HG03520 (cell line): ENCODE measurements around the gene IFFO2.

Experiments
- ATAC-seq: cut with Tn5 transposase; IDR thresholded peaks from one replicate; pipeline ENCODE4 v1.9.1; 2021; ENCODE audit warnings: mild to moderate bottlenecking, moderate library complexity; ENCODE audit not compliant: unreplicated experiment

The IFFO2 gene

DNA sequence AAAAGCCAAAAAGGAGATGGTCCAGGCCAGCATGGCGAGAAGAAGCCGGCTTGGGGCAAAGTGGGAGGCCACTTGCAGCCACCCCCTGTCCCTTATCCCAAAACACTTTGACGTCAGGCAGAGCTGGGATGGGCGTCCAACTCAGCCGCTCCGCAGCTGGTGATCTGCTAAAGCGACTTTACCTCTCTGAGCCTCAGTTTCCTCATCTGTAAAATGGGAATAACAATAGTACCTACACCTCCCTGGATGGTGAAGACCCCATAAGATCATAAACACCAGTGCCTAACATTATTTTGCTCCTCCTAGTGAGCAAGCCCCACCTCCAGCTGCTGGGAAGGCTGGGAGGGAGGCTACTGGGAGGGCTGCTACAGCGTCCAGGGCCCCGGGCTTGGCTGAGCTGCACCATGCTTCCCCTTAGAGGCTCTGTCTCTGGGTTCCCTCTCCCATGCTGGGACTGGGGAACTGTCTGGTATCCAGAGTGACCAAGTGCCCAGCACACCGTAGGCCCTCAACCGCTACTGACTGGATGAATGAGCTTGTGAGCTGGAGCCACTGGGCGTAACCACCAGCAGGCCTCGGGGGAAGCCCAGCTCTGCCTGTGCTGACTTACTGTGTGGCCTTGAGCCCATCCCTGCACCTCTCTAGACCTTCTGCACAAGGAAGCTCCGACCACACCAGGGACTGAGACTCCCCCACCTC, 18.3 kb downstream of the IFFO2 start:
- no peak for ATAC-seq

DNA sequence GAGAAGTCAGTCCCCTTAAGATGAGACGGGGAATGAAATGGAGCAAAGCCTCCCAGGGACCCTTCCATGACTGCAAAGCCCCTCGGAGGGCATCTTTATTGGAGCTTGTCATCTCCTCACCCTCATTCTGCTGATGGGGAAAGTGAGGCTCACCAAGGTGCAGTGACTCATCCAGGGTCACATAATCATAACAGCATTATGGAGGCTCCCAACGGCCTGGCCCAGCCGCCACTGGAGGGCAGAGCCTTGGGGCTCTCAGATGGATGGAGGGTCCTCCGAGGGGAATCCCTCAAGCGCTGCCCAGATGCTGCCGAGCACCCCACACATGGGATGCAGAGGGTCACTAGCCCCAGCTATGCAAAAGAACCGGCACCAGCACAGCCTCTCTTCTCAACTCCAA, 18.9 kb downstream of the IFFO2 start:
- ATAC-seq = no peak

DNA sequence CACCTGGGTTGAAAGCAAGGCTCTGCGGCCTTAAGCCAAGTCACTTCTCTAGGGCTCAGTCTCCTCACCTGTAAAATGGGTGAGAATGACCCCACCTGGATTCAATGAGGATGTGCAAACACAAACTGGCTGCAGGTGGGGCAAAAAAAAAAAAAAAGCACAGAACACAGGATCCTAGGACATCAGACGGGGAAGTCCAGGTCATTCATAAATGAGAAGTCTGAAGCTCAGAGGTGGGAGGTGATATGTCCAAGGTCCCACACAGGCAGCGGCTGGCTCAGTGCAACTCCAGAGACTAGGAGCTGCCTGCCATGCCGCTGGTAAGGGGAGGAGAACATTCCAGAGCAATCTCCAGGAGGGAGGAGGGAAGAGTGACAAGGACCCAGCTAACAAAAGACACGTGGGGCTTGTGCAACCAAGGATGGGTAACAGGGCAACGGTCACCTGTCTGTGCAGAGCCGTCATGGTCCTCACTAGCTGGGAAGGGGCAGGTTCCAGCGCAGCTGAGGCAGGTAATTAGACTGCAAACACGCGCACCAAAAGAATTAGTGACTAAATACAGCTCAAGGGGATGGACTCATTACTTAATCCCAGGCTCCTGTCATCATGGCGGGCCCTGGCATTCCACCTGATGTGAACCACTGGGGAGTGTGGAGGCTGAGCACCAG, 19.5 kb downstream of the IFFO2 start:
- no peak for ATAC-seq

DNA sequence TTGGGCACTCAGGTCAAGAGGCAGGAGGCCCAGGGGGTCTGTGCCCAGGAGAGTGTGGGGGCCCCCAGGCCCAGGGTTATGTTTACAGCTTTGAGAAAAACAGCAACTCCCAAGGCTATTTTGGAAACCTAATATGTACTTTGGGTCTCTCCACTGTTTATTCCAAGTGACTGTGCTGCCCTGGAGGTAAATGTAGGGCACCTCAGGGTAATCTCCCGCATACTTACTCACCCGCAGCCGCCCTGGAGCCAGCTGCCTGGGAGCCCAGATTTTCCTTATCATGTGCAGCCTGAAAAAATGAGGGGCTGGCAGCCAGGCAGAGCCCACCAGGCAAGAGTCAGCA, 20.0 kb downstream of the IFFO2 start:
- no peak for ATAC-seq

DNA sequence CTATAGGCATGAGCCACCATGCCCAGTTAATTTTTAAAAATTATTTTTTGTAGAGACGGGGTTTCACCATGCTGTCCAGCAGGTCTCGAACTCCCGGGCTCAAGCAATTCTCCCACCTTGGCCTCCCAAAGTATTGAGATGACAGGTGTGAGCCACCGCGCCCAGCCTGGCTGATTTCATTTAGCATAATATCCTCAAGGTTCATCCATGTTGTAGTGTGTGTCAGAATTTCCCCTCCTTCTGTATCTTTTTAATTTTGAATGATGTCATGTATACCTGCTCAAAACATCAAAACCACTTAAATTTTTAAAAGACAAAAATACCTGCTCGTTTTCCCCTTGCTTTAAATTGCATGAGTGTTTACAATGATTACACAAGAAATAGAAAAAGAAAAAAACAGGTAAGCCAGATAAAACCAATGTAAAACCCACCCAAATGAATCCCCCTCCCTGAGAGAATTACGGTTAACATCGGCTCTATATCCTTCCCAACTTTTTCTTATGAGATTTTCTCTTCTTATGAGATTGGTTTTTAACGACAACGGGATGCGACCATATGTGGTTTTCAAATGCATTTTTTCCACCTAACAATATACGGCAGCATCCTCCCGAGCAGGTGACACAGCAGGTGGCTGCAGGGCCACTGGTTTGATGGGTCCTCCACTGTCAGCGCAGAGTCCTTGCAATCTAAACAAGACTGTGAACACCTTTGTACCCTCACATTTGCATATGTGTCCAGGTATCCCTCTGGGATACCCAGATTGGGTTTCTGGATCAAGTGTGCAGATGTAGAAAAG, 22.1 kb downstream of the IFFO2 start:
- ATAC-seq = no peak

DNA sequence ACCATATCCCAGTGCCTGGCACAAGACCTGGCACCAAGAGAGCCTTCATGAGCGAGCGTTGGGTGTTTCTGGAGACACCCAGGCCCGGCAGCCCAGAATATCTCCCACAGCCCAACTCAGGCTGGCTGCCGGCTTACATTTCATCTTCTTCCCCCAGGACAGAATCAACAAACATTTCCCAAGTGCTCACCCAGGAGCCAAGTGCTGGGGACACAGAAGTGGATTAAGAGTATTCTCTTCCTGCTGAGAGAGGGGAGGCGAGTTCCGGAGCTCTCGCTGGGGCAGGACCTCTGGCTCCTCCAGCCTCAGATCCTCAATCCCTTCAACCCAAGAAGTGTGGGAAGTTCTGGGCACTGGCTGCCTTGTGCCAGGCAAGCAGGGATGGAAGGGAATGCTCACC, 23.6 kb downstream of the IFFO2 start:
- no peak for ATAC-seq

DNA sequence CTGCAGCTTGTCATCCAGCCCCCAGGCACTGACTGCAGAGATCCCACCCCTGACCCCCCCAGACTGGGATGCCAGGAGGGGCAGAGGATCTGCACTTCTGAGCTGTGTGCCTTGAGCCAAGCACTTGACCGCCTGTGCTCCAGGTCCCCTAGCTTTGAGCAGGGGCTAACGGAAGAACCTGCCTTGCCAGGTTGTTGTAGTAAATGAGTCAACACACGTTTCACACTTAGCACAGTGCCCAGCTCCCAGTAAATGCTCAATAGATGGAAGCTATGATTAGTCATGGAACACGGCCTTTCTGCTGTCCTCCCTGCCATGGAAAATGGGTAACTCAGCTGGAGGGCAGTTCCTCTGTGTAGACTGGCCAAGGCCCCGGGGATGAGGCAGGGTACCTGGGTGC, 24.1 kb downstream of the IFFO2 start:
- no peak for ATAC-seq

DNA sequence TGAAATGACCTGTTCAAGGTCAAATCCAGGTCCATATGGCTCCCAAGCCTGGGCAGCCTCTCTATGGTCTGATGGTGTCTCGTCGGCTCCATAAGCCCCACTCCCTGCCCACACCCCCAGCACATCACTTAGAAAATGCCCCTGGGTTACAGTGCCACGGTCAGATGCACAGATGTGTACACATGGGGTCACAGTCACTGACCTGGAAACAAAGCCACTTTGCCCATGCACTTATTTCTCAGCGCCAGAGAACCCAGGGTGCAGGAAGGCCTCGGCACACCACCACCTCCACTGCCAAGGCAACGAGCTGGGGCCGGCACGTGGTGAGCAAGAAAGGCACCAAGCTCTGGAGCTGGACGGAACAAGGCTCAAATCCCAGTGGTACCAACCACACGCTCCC, 24.7 kb downstream of the IFFO2 start:
- no peak for ATAC-seq

DNA sequence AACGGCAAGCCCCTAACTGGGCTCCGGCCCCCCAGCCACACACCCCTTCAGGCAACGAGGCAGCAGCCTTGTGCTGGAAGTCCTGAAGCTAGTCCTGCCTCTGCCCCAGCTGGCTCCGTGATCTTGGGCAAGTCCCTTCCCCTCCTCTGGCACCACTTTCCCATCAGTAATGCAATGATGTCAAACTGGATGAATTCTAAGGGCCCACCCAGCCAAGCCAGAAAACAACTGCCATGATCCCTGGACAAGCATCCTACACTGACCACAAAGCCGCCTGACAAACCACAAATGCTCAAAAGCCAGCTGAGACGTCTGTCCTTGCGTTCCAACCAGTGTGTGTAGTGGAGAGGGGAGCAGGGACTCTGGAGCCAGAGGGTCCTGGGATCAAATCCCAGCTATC, 26.8 kb downstream of the IFFO2 start:
- ATAC-seq = no peak

DNA sequence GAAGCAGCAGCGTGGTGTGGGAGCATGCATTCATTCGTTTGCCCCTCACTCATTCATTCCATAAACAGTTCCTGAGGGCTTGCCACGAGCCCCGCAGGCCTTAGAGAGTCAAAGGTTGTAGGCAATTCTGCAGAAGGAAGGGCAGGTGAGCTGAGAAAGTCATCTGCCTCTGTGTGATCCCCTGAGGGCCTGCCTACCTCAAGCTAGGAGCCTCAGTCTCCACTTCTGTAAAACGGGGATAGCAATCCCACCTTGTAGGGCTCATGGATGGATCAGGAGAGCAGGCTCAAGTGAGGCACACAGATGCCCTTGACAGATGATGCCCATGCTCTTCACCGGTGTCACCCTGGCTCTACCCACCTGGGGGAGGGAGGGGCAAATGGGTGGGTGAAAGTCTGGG, 27.5 kb downstream of the IFFO2 start:
- ATAC-seq = no peak

DNA sequence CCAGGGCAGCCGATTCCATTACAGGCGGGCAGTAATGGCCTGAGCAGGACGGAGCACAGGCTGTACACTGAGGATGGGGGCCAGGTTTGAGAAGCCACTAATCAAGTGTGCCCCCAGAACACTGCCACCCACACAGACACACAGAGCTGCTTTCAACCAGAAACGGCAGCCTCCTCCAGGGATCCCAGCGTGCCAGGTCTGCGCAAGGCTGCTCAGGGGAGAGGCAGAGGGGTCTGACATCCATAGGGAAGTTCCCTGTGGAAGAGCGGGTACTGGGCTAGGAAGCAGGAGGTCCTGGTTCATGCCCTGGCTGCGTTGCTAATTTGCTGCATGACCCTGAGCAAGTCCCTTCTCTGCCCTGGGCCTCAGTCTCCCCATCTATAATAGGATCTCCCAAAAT, 28.1 kb downstream of the IFFO2 start:
- no peak for ATAC-seq

DNA sequence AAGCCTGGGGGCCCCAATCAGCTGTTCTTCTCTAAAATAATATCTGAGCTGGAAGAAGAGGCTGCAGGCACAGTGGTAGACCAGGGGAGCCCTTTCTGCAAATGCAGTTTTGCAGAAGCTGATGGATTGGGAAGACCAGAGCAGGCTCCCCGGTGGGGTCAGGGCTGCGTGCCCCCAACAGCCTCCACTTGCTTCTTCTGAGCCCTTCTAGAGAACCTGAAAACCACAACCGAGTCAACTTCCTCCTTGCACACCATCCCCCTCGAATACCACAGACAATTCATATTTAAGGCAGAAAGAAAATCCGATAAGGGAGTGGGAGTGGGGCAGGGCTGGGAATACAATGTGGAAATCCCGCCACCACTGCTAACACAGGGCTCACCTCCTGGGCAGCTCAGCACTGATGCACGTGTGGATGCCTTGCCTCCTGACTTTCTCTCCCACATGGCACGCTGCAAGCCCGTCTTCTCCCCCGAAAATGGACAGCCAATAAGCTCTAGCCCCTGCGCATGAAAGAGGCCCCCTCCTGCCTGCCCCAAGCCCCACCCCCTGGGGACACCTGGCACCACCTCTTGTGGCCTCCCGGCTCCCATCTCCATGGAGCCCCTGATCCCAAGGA, 28.7 kb downstream of the IFFO2 start:
- no peak for ATAC-seq

DNA sequence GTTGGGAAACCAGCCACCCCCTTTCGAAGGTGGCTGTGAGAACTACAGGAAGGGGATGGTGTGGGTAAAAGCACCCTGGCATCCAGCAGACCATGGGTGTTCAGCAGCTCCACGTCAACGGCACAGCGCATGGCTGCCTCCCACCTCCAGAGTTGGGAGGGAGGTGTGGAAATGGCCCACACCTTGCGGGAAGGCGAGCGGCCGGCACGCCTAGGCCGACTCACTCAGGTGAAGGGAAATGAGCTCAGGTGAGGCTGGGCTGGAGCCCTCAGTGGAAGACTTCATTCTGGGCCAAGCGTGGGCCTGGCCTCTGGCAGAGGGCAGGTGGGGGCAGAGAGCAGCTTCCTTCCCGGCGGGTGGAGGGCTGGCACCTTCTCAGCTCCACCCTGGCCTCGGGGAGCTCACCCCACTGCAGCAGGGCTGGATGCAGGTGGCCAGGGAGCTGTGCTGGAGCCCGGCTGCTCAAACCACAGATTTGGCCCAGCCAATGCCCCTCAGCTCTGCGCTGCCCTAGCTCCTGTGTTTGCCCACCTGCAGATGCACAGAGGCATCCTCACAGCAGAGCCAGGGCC, 29.3 kb downstream of the IFFO2 start:
- no peak for ATAC-seq

DNA sequence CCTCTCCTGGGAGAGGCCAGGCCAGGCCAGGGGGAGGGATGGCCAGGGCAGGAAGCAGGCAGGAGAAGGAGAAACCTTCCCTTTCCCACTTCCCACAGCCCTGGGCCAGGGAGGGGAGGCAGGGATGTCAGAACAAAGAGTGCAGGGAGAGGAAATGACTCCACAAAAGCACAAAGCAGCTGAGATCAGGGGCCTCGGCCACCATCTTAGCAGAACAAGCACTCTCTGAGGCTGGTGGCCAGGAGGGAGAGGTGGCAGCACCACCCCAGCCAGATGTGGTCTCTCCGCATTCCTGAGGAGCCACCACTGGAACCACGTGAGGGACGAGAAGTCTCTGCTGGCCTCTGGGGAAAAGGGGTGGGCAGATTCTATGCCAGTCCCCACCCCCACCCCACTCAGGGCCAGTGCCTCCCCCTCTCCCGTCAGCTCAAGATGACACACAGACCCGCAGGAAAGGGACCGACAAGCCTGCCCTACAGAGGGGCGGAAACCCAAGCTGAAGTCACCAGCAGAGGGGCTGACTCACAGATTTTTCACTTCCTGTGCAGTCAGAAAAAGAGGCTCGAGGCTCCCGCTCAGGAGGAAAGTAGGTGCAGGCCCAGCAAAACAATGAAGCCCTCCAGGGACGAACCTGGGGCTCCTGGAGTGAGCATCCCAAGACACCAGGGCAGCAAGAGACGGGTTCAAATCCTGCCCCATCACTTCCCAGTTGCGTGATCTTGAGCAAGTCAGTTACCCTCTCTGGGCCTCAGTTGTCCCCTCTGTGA, 30.0 kb downstream of the IFFO2 start:
- ATAC-seq = peak; percentile 47

DNA sequence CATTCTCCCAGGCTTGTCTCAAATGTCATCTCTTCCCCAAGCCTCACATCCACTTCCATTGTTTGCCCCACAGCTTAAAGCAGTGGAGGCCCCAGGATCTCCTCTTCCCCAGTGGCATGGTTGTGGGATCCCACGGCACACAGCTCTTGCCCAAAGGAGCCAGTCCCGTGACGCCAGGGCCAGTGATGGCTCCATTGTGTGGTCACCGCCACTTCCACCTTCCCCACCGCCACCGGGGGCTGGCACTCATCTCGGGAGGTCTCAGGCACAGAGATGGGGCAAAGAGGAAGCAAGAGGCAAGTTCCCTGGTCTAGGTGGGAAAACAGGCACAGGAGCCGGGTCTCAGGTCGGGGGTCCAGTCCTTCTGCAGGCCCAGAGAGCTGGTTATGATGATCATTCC, 31.2 kb downstream of the IFFO2 start:
- ATAC-seq = no peak

DNA sequence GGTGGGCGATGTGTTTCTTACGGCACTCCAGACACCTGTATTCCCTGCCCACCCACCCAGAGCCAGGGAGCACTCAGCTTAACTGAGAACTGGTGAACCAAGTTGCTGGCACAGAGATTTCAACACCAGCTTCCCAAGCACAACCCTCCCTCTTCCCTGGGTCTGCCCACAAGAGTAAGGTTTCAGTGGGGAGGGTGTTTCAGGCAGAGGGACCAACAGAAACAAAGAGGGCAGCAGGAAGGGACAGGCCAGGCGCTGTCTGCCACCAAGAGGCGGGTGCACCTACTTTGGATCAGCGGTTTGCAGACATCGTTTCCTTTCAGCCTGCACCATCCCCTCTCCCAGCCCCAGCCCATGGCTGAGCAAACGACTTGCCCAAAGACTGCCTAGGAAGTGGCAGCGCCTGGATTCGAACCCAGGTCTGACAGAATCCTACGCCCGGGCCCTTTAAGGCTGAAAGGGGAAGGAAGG, 32.2 kb downstream of the IFFO2 start:
- no peak for ATAC-seq

DNA sequence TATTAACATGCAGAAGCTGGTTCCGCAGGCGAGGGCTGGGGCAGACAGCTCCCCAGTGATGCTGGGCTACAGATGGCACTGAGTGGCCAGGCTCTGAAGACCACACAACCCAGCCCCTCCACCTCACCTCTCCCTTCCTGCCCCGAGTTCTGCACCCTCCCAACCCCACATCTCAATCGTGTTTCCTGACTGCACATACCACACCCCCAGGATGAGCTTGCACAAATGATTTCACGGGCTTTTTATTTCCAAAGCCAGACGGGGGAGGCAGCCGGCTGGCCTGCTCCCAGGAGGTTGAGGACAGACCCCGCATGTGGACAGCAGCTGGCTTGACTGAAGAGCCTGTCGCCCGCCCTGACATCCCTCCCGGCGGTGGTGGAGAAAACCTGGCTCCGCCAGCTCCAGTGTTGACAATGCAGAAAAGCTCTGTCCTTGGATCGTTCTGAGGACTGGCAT, 32.7 kb downstream of the IFFO2 start:
- no peak for ATAC-seq

DNA sequence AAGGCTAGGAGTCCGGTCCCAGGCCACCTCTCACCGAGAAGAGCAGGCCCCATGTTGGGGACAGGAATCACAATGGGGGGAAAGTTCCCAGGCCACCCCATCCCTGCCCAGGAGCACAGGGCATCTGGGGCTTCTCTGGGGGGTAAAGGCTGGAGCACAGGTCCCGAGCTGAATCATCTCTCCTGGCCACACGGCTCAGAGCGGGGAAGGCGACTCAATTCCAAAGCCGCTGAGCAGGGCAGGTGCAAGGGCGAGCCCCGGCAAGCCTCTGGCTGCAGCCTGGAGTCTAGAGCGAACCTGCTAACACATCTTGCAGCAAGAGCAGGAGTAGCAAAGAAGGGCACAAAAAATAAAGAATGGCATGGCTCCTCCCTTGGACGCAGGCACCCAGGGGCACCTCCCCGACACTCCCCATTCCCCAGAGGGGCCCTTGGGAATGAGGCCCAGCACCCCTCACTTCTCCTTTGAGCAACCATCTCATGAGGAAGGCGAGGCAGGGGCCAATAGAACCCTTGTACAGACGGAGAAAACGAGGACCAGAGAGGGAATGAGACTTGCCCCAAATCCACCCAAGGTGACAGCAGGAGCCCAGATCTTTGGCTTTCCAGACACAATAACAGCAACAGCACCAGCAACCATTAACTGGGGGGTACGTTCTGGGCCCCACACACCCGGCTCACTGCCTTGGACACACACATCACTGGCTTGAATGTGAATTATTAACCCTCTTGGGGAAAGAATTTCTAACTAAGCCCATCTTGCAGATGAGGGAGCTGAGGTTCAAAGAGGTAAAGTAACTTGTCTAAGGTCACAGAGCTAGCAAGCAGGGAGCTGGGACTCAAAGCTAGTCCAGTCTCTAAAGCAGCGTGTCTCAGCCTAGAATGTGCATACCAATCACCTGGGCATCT, 33.4 kb downstream of the IFFO2 start:
- ATAC-seq = no peak

DNA sequence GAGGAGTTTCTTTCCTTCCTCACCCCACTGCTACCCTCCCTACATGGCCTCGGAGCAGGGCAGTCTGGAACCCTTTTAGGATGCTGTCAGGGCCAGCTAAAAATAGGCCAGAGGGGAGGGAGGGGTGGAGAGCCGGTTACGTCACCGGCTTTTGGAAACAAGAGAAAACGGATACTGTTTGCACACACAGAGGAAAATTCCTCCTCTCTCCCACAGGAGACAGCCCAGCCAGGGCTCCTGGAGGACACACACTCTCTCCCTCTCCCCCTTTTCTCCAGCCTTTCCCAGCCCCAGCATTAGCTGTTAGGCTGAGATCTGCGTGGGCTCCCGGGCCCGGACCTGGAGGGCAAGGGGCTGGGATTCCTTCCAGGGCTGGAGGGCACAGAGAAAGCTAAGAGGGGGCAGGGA, 34.2 kb downstream of the IFFO2 start:
- no peak for ATAC-seq
